Measurements from ENCODE around the gene POGZ.

GRCh38 chr1:151402764-151403163, 56.5 kb downstream of the POGZ start:
- TF ChIP-seq CTCF (IDR thresholded peaks at IDR 0.05; ENCODE audit: low read length) (no peak), EZH2 (optimal IDR thresholded peaks at IDR 0.05; ENCODE audit: low read depth, low read length) (no peak)
